H1 (cell line): ENCODE measurements around the gene PCDHGA7. TPM values are rescaled to one million over a fixed set of nuclear protein-coding genes. Genes with fewer than 3 reads are reported as not detected.
"Not testable (repeated sequence)": the region's sequence is repeated elsewhere in the genome, so short reads cannot be mapped to it uniquely, and the experiment has no call there.

Experiments used
- CTCF ChIA-PET: fragments of 300-600 bp; sonication (Branson Sonifier 250); formaldehyde crosslinking; loops from one replicate; lab custom pipeline; 2021; ENCODE audit not compliant: partially characterized antibody; lab: Charles Lee
- POLR2A ChIA-PET: fragments of 300-600 bp; sonication (Branson Sonifier 250); formaldehyde crosslinking; loops from one replicate; lab custom pipeline; 2021; ENCODE audit warnings: inconsistent platforms; ENCODE audit not compliant: partially characterized antibody; lab: Charles Lee
- DNase-seq, 2 experiments: peaks; one replicate each; pipeline versions ENCODE4 v3.0.0 to v3.0.0-alpha.2; 2010 to 2022; ENCODE audit warnings: low spot score in 2 of 2, low read depth in 1 of 2, mixed read lengths in 1 of 2
- FAIRE-seq: peaks from 2 replicates; lab custom pipeline; 2011; peaks lifted over from hg19 to GRCh38; lab: Jason Lieb, UNC
- H2AFZ ChIP-seq: 2 replicates; pipeline ENCODE4 v1.8.1; 2012; ENCODE audit warnings: low read length, inconsistent platforms
- H2AK5ac ChIP-seq: 2 replicates; pipeline ENCODE4 v1.6.1; 2013; ENCODE audit warnings: low read depth, low read length
- H2BK120ac ChIP-seq: replicated peaks from 2 replicates; pipeline ENCODE3; 2013; ENCODE audit warnings: low read depth, low read length, inconsistent platforms
- H2BK12ac ChIP-seq: 2 replicates; pipeline ENCODE4 v1.6.1; 2013; ENCODE audit warnings: low read depth, low read length
- H2BK15ac ChIP-seq: 2 replicates; pipeline ENCODE4 v1.6.1; 2013; ENCODE audit warnings: low read length
- H2BK20ac ChIP-seq: 2 replicates; pipeline ENCODE4 v1.6.1; 2013; ENCODE audit warnings: low read length
- H2BK5ac ChIP-seq: 2 replicates; pipeline ENCODE4 v1.6.1; 2013; ENCODE audit warnings: low read depth, low read length
- H3K14ac ChIP-seq: 2 replicates; pipeline ENCODE4 v1.6.1; 2013; ENCODE audit warnings: inconsistent platforms; ENCODE audit not compliant: insufficient read length
- H3K18ac ChIP-seq: 2 replicates; pipeline ENCODE4 v1.6.1; 2013; ENCODE audit warnings: low read length; ENCODE audit errors: extremely low read depth
- H3K23ac ChIP-seq: 2 replicates; pipeline ENCODE4 v1.6.1; 2013; ENCODE audit warnings: inconsistent platforms; ENCODE audit not compliant: insufficient read length
- H3K23me2 ChIP-seq: 2 replicates; pipeline ENCODE4 v1.6.1; 2013; ENCODE audit warnings: low read depth, low read length
- H3K27ac ChIP-seq: 2 replicates; pipeline ENCODE4 v1.6.1; 2011; ENCODE audit warnings: low read depth, low read length, inconsistent platforms
- H3K27me3 ChIP-seq, 4 experiments: replicated peaks in 1 of 4; 1 replicate in 1 of 4; 2 replicates in 3 of 4; pipeline versions ENCODE4 v1.6.1 to v1.8.1; 2011 to 2013; ENCODE audit warnings: low read length in 3 of 4, mild to moderate bottlenecking in 3 of 4, inconsistent platforms in 2 of 4, mixed read lengths in 2 of 4, moderate library complexity in 1 of 4; ENCODE audit not compliant: control insufficient read depth in 3 of 4, insufficient read depth in 3 of 4; ENCODE audit errors: extremely low read depth in 1 of 4
- H3K36me3 ChIP-seq, 4 experiments: 2 replicates each; pipeline versions ENCODE4 v1.6.1 to v1.8.1; 2011 to 2013; ENCODE audit warnings: mild to moderate bottlenecking in 4 of 4, low read length in 3 of 4, moderate library complexity in 2 of 4, control low read depth in 1 of 4, inconsistent platforms in 1 of 4; ENCODE audit not compliant: insufficient read depth in 4 of 4, control insufficient read depth in 2 of 4
- H3K4ac ChIP-seq: replicated peaks from 2 replicates; pipeline ENCODE3; 2013; ENCODE audit warnings: low read length, low read depth, mixed read lengths, inconsistent platforms; ENCODE audit not compliant: insufficient read length
- H3K4me1 ChIP-seq, 4 experiments: replicated peaks in 1 of 4; 1 replicate in 1 of 4; 2 replicates in 3 of 4; pipeline versions ENCODE4 v1.6.1 to v1.8.1; 2011 to 2013; ENCODE audit warnings: low read length in 3 of 4, inconsistent platforms in 2 of 4, mixed read lengths in 1 of 4; ENCODE audit not compliant: insufficient read depth in 4 of 4, control insufficient read depth in 3 of 4
- H3K4me2 ChIP-seq, 2 experiments: 2 replicates each; pipeline versions ENCODE4 v1.6.1 to v1.8.1; 2011 to 2013; ENCODE audit warnings: low read depth in 2 of 2, low read length in 2 of 2, control low read depth in 1 of 2, inconsistent platforms in 1 of 2, mild to moderate bottlenecking in 1 of 2; ENCODE audit not compliant: insufficient read depth in 1 of 2
- H3K4me3 ChIP-seq, 4 experiments: fragments of 200-600, 300-600 bp in 1 of 4; sonication (generic), shearing (Covaris generic), sonication (Bioruptor Twin) in 1 of 4; 2 replicates each; pipeline versions ENCODE4 v1.5.1 to v1.8.1; 2011 to 2016; ENCODE audit warnings: low read length in 4 of 4, low read depth in 3 of 4, control low read depth in 2 of 4, inconsistent platforms in 2 of 4, mild to moderate bottlenecking in 2 of 4, mixed read lengths in 1 of 4, moderate library complexity in 1 of 4; ENCODE audit not compliant: insufficient read depth in 2 of 4; ENCODE audit errors: extremely low read depth in 1 of 4
- H3K56ac ChIP-seq: replicated peaks from 2 replicates; pipeline ENCODE3; 2013; ENCODE audit warnings: low read depth, mild to moderate bottlenecking, mixed read lengths, low read length, inconsistent platforms; ENCODE audit not compliant: insufficient read length
- H3K79me1 ChIP-seq: 2 replicates; pipeline ENCODE4 v1.6.1; 2013; ENCODE audit warnings: low read depth, low read length, control low read depth
- H3K79me2 ChIP-seq, 2 experiments: 2 replicates each; pipeline versions ENCODE4 v1.6.1 to v1.8.1; 2012 to 2013; ENCODE audit warnings: low read length in 2 of 2, mild to moderate bottlenecking in 2 of 2, inconsistent platforms in 1 of 2; ENCODE audit not compliant: insufficient read depth in 2 of 2, control insufficient read depth in 1 of 2
- H3K9ac ChIP-seq, 4 experiments: replicated peaks in 1 of 4; 1 replicate in 1 of 4; 2 replicates in 3 of 4; pipeline versions ENCODE4 v1.6.1 to v1.8.1; 2011 to 2013; ENCODE audit warnings: low read depth in 3 of 4, low read length in 3 of 4, control low read depth in 2 of 4, mild to moderate bottlenecking in 2 of 4, moderate library complexity in 2 of 4, inconsistent platforms in 1 of 4; ENCODE audit errors: extremely low read depth in 1 of 4
- H3K9me3 ChIP-seq, 2 experiments: 2 replicates each; pipeline versions ENCODE4 v1.6.1 to v1.8.1; 2012 to 2013; ENCODE audit warnings: mild to moderate bottlenecking in 2 of 2, moderate library complexity in 2 of 2, control low read depth in 1 of 2, inconsistent platforms in 1 of 2, low read depth in 1 of 2, low read length in 1 of 2, mixed read lengths in 1 of 2; ENCODE audit not compliant: insufficient read depth in 2 of 2
- H4K20me1 ChIP-seq, 2 experiments: replicated peaks in 1 of 2; 2 replicates each; pipeline versions ENCODE3 to v1.8.1; 2011 to 2013; ENCODE audit warnings: inconsistent platforms in 2 of 2, low read length in 2 of 2, mild to moderate bottlenecking in 1 of 2; ENCODE audit not compliant: insufficient read depth in 2 of 2, control insufficient read depth in 1 of 2
- H4K5ac ChIP-seq: 2 replicates; pipeline ENCODE4 v1.6.1; 2013; ENCODE audit warnings: low read length, low read depth, mixed read lengths, inconsistent platforms; ENCODE audit not compliant: insufficient read length
- H4K8ac ChIP-seq: 2 replicates; pipeline ENCODE4 v1.8.0; 2013; ENCODE audit warnings: mild to moderate bottlenecking, moderate library complexity, low read length, inconsistent platforms; ENCODE audit not compliant: insufficient read depth; ENCODE audit errors: extremely low read depth
- H4K91ac ChIP-seq: replicated peaks from 2 replicates; pipeline ENCODE3; 2013; ENCODE audit warnings: low read length, mixed read lengths, inconsistent platforms; ENCODE audit not compliant: insufficient read length
- whole genome bisulfite sequencing, 2 experiments: shearing (Covaris generic) in 1 of 2; methylation state at CpG; one replicate each; pipeline versions ENCODE4 v1.1.6 to v1.1.7; 2013 to 2015; ENCODE audit warnings: low lambda C conversion rate in 2 of 2, mixed read lengths in 2 of 2, inconsistent platforms in 1 of 2, low coverage in 1 of 2, missing lambda C conversion rate in 1 of 2; ENCODE audit not compliant: insufficient replicate concordance in 2 of 2, insufficient coverage in 1 of 2, insufficient read length in 1 of 2; ENCODE audit errors: extremely low coverage in 1 of 2, missing lambda C conversion rate in 1 of 2; 5-methylcytosine and 5-hydroxymethylcytosine counted together
- polyA plus RNA-seq, 7 experiments: library from polyadenylated mRNA; depleted of rRNA in 3 of 7; stranded (reverse) in 5 of 7; unstranded in 2 of 7; fragments of >200 nt in 5 of 7; fragments of 200-250 nt in 2 of 7; gene quantifications; 1 replicate in 5 of 7; 2 replicates in 1 of 7; 4 replicates in 1 of 7; pipeline versions ENCODE4 v1.2.1 to v1.2.3, GENCODE V29; 2011 to 2013; ENCODE audit warnings: missing spikeins in 2 of 7, mixed read lengths in 2 of 7
- total RNA-seq: library from RNA; stranded (reverse); fragmentation: NEBNext Ultra II Directional; extraction: Animal tissue kit (Norgen Biotek cat#: 25700); gene quantifications from 2 replicates; pipeline ENCODE4 v1.2.1, GENCODE V29; 2021

Gene PCDHGA7
- total and polyA plus RNA-seq, 2 of the 8 experiments (the other 6 are each of a cell fraction or from before 2014, with no cell fraction given): 0.39 to 1.1 TPM

GRCh38 chr5:141414548-141415274 is 32.2 kb downstream of the PCDHGA7 start:
- not testable (repeated sequence) for H3K4me2 ChIP-seq, H3K79me1 ChIP-seq, H2BK20ac ChIP-seq, H3K79me2 ChIP-seq, FAIRE-seq, H3K9ac ChIP-seq, H3K14ac ChIP-seq, H3K4ac ChIP-seq, H2BK15ac ChIP-seq, H2AFZ ChIP-seq, H2BK12ac ChIP-seq, H4K91ac ChIP-seq, H3K56ac ChIP-seq, H3K18ac ChIP-seq, H4K8ac ChIP-seq, DNase-seq, H4K5ac ChIP-seq, H4K20me1 ChIP-seq, H3K23ac ChIP-seq, H3K23me2 ChIP-seq, H2AK5ac ChIP-seq, H2BK5ac ChIP-seq, H3K4me3 ChIP-seq, H3K36me3 ChIP-seq, H3K27ac ChIP-seq, H3K4me1 ChIP-seq, H2BK120ac ChIP-seq
- WGBS, 2 experiments: 97% methylated on average over 24 of the region's 46 CpGs; no CpG with 5 or more reads in 1 of the 2 experiments
- CTCF ChIA-PET: interaction anchor here (0.8 to 23.3 kb wide), 25 partner anchors 9 to 320 kb away, joined by 3 to 1236 read pairs (median 15); partner anchors contain the start of genes PCDHB14, PCDHB15, PCDHB16 and PCDHB2
- POLR2A ChIA-PET: interaction anchor here (1.2 to 2.7 kb wide), 3 partner anchors 64 to 170 kb away, joined by 3 to 9 read pairs (median 3); partner anchors contain the start of gene PCDHB15
- peaks cover 0 to 12% (median 6%) of the 10 kb centered on the region in 4 experiments; a peak in 4 of 7 replicates for H3K27me3 ChIP-seq
- H3K9me3 ChIP-seq: peaks cover 12 to 14% of the 10 kb centered on the region in 2 experiments
